Body of pancreas (tissue), 4 donors: ENCODE data around the gene LGR5.

Experiments used
- CTCF ChIP-seq, 7 experiments: fragments of 450-650 bp in 4 of 7; fragments of 200-600 bp in 3 of 7; sonication (generic) in 3 of 7; IDR thresholded peaks; one replicate each; pipeline ENCODE4 v1.5.1; 2016 to 2019; ENCODE audit warnings: antibody characterized with exemption in 7 of 7
- POLR2A ChIP-seq, 3 donors: fragments of 450-650 bp; IDR thresholded peaks; one replicate each; pipeline ENCODE4 v1.6.1; 2016; ENCODE audit warnings: antibody characterized with exemption in 3 of 3, mild to moderate bottlenecking in 2 of 3

GRCh38 chr12:71576496-71576895, 136.9 kb downstream of the LGR5 start:
- TF ChIP-seq CTCF (IDR thresholded peaks at IDR 0.05) (no peak), POLR2A (IDR thresholded peaks at IDR 0.05) (no peak)
